ENCODE data around the gene HYDIN.

- TF ChIP-seq POLR2A (IDR thresholded peaks at IDR 0.05) (no peak), CTCF (IDR thresholded peaks at IDR 0.05) (no peak)
These were observed 460.3 kb downstream of the HYDIN start for GRCh38 chr16:70770291-70770625.
